Hematopoietic multipotent progenitor cell treated with erythropoietin and hydrocortisone succinate and interleukin-3 and kit ligand, for 6 days (in vitro differentiated cells): ENCODE data around the gene TMEM182.

Source experiments
- DNase-seq: peaks from one replicate; pipeline ENCODE4 v3.0.0-alpha.2; 2015

TMEM182 gene

GRCh38 chr2:102768253-102768652, 6.4 kb downstream of the TMEM182 start:
- DNase-seq: no peak

- DNase-seq: no peak
Observed at GRCh38 chr2:102768892-102769291, 7.1 kb downstream of the TMEM182 start.

- no peak for DNase-seq
Observed at GRCh38 chr2:102770506-102770905, 8.7 kb downstream of the TMEM182 start.

- no peak for DNase-seq
Observed at GRCh38 chr2:102771114-102771513, 9.3 kb downstream of the TMEM182 start.

- DNase-seq: no peak
Observed at GRCh38 chr2:102772659-102773058, 10.8 kb downstream of the TMEM182 start.

- no peak for DNase-seq
Observed at GRCh38 chr2:102773149-102773705, 11.4 kb downstream of the TMEM182 start.

GRCh38 chr2:102778260-102778659, 16.4 kb downstream of the TMEM182 start:
- DNase-seq: no peak

GRCh38 chr2:102780467-102780866, 18.6 kb downstream of the TMEM182 start:
- no peak for DNase-seq

- DNase-seq: no peak
Observed at GRCh38 chr2:102782187-102782586, 20.4 kb downstream of the TMEM182 start.

GRCh38 chr2:102782933-102783332, 21.1 kb downstream of the TMEM182 start:
- DNase-seq: no peak

GRCh38 chr2:102783506-102784183, 21.8 kb downstream of the TMEM182 start:
- DNase-seq: no peak

- no peak for DNase-seq
Observed at GRCh38 chr2:102784940-102785339, 23.1 kb downstream of the TMEM182 start.

GRCh38 chr2:102788216-102788884, 26.5 kb downstream of the TMEM182 start:
- DNase-seq: no peak

GRCh38 chr2:102788885-102789260, 27.0 kb downstream of the TMEM182 start:
- DNase-seq: peak; percentile 9

- no peak for DNase-seq
Observed at GRCh38 chr2:102789349-102790090, 27.7 kb downstream of the TMEM182 start.

- no peak for DNase-seq
Observed at GRCh38 chr2:102790091-102790455, 28.2 kb downstream of the TMEM182 start.

GRCh38 chr2:102792568-102793208, 30.9 kb downstream of the TMEM182 start:
- DNase-seq: no peak

GRCh38 chr2:102795641-102796040, 33.8 kb downstream of the TMEM182 start:
- DNase-seq: no peak

GRCh38 chr2:102796337-102796736, 34.5 kb downstream of the TMEM182 start:
- DNase-seq: no peak

GRCh38 chr2:102797486-102797885, 35.7 kb downstream of the TMEM182 start:
- DNase-seq: no peak

GRCh38 chr2:102798181-102798580, 36.4 kb downstream of the TMEM182 start:
- no peak for DNase-seq

GRCh38 chr2:102801098-102801718, 39.4 kb downstream of the TMEM182 start:
- peak; percentile 80 for DNase-seq
